Tibial artery (tissue), 4 donors: Measurements from ENCODE around the gene PIK3R5.

Source experiments
- DNase-seq, 2 donors: peaks; one replicate each; pipeline ENCODE4 v3.0.0-alpha.2; 2019
- H3K27ac ChIP-seq, 2 donors: fragments of 200-600 bp; sonication (generic) in 1 of 2; 1 replicate in 1 of 2; 2 replicates in 1 of 2; pipeline ENCODE4 v1.5.1; 2018 to 2019; ENCODE audit warnings: mild to moderate bottlenecking in 1 of 2
- H3K27me3 ChIP-seq, 2 donors: fragments of 200-600 bp; sonication (generic) in 1 of 2; one replicate each; pipeline versions ENCODE4 v1.5.1 to v1.6.0; 2016 to 2019
- H3K36me3 ChIP-seq, 3 donors: fragments of 200-600 bp; sonication (generic) in 2 of 3; one replicate each; pipeline ENCODE4 v1.5.1; 2016 to 2019; ENCODE audit warnings: mild to moderate bottlenecking in 2 of 3
- H3K4me1 ChIP-seq, 4 donors: fragments of 200-600 bp; sonication (generic) in 2 of 4; 1 replicate in 3 of 4; 2 replicates in 1 of 4; pipeline ENCODE4 v1.5.1; 2016 to 2019
- H3K4me3 ChIP-seq, 2 donors: fragments of 200-600 bp; sonication (generic) in 1 of 2; 1 replicate in 1 of 2; 2 replicates in 1 of 2; pipeline ENCODE4 v1.5.1; 2018 to 2019; ENCODE audit warnings: mild to moderate bottlenecking in 2 of 2
- H3K9me3 ChIP-seq, 3 donors: fragments of 200-600 bp; sonication (generic) in 1 of 3; one replicate each; pipeline ENCODE4 v1.5.1; 2016 to 2019
- intact Hi-C: fragments of 100-400 bp; cut with DNase I; formaldehyde crosslinking; loops from one replicate; pipeline ENCODE4 v1.15.0; 2023; ENCODE audit warnings: low total_unique reads
- TF ChIP-seq, protein P1 (sequence below), 2 experiments: fragments of 200-600 bp in 1 of 2; fragments of 450-650 bp in 1 of 2; IDR thresholded peaks; one replicate each; pipeline ENCODE4 v1.5.1; 2017 to 2019; ENCODE audit warnings: antibody characterized with exemption in 2 of 2, mild to moderate bottlenecking in 1 of 2, moderate library complexity in 1 of 2

Gene PIK3R5

DNA sequence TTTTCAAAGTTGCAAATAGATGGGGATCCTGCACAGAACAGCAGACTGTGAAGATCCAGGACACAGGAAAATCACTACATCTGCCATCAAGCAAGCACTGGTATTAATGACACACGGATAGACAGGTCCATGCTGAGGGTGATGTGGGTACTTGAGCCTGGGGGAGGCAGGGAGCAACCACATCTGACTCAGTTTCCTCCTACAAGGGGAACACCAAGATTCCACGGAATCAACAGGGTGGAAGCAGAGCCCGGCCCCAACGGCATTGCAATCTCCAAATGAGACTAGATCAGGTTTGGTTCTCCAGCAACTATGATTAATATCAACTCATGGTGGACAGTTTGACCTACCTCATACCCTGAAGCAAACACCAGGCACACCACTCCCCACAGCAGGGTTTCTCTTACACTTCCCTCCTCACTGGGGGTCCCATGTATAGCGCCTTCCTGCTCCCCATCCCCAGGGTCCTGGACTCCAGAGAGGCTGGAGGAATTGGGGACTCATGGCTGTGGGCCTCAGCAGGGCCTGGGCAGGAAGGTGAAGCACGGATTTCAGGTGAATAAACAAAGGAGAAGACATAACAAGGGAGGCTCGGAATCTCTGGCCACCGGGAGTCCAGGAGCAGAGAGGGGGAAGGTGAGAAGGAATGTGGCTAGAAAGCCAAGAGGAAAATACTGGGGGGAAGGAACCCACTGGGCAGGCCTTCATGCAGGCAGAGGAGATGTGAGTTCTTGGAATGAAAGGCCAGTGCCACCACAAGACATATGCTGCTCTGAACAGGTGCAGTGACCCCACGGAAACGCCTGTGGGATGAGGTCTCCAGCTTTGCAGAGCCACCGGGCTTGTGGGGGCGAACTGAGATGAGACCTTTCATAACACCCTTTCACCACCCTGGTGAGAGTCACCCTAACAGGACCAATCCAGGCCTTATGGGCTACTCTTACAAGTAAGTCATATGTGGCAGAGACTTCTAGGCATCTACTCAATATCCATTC lies 68.6 kb downstream of the PIK3R5 start:
- intact Hi-C loops = no loop called here
- Histone ChIP-seq H3K36me3 (no peaks in the 10 kb centered on the region), H3K9me3 (no peaks in the 10 kb centered on the region), H3K27me3 (peaks cover 0 to 20% of the 10 kb centered on the region in 2 donors), H3K4me3 (no peak overlapping the region), H3K4me1 (peaks cover 0 to 4% (median 0%) of the 10 kb centered on the region in 4 donors), H3K27ac (no peak overlapping the region)
- no peak for DNase-seq
- TF ChIP-seq, protein P1, sequence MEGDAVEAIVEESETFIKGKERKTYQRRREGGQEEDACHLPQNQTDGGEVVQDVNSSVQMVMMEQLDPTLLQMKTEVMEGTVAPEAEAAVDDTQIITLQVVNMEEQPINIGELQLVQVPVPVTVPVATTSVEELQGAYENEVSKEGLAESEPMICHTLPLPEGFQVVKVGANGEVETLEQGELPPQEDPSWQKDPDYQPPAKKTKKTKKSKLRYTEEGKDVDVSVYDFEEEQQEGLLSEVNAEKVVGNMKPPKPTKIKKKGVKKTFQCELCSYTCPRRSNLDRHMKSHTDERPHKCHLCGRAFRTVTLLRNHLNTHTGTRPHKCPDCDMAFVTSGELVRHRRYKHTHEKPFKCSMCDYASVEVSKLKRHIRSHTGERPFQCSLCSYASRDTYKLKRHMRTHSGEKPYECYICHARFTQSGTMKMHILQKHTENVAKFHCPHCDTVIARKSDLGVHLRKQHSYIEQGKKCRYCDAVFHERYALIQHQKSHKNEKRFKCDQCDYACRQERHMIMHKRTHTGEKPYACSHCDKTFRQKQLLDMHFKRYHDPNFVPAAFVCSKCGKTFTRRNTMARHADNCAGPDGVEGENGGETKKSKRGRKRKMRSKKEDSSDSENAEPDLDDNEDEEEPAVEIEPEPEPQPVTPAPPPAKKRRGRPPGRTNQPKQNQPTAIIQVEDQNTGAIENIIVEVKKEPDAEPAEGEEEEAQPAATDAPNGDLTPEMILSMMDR (IDR thresholded peaks at IDR 0.05) = no peak

DNA sequence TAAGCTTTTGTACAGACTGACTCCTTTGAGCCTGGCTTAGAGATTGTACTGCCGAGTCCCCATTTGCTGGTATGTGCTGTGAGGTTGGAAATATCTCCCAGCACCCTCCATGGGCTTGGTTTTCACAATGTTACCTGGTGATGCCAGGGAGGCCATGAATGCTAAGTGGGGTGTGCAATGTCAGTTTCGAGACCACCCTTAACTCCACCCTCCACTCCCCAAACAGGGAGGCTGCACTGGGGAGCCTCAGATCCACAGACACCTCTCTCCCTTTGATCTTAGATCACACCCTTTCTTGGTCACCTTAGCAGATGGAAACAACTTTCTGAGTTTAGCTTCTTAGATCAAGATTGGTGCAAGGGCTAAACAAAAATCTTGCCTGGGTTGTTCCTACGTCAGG lies 69.4 kb downstream of the PIK3R5 start:
- intact Hi-C loops = no loop called here
- no peak for DNase-seq
- no peak overlapping the region for H3K4me3 ChIP-seq
- no peaks in the 10 kb centered on the region for H3K9me3 ChIP-seq
- H3K36me3 ChIP-seq = no peaks in the 10 kb centered on the region
- no peak overlapping the region for H3K27ac ChIP-seq
- TF ChIP-seq, protein P1 (IDR thresholded peaks at IDR 0.05) = no peak
- H3K27me3 ChIP-seq = peaks cover 0 to 19% of the 10 kb centered on the region in 2 donors
- peaks cover 0 to 4% (median 0%) of the 10 kb centered on the region in 4 donors for H3K4me1 ChIP-seq

DNA sequence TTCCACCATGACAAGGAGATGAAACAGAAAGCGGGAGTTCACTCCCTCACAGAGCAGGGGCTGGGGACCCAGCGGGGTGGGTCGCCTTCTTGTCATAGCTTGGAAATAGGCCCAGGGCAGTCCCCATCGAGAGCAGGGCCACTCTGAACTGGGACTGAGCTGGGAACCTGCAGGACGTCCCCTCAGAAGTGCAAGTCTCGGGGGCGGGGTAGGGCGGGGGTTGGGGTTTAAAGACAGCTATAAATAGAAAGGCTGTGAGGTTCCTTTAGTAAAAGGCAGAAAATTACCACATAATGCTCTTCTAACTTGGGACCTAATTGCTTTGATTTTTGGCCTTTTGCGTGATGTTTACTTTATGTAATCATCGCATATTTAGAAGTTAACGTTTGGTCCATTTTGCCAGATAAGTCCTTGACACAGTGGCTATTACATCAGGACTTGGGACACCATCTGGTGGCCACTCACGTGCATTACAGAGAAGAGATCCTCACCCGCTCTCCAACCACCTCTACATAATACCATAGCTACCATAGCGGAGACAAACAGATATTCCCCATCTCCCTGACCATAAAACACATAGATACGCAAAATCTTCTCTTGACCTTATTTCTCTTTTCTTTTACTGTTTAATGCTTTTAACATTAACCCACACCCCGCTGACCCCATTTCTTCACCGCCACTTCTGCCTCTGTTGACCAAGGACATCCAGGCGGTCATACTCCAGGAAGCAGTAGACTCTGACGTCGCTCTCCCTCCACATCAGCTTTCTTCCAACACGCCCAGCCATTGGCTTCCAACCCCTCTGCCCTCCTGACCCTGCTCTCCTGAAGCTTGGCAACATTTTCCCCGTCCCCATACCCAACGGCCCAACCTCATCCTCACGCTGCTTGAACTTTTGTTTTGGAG lies 70.6 kb downstream of the PIK3R5 start:
- Histone ChIP-seq H3K4me3 (no peak overlapping the region), H3K9me3 (no peaks in the 10 kb centered on the region), H3K27ac (no peak overlapping the region), H3K4me1 (peaks cover 0 to 4% (median 0%) of the 10 kb centered on the region in 4 donors), H3K36me3 (no peaks in the 10 kb centered on the region), H3K27me3 (peaks cover 0 to 12% of the 10 kb centered on the region in 2 donors)
- intact Hi-C loops = no loop called here
- peak; percentile 70 to 71 for DNase-seq
- TF ChIP-seq, protein P1 (IDR thresholded peaks at IDR 0.05) = peak; percentile 80 to 84

DNA sequence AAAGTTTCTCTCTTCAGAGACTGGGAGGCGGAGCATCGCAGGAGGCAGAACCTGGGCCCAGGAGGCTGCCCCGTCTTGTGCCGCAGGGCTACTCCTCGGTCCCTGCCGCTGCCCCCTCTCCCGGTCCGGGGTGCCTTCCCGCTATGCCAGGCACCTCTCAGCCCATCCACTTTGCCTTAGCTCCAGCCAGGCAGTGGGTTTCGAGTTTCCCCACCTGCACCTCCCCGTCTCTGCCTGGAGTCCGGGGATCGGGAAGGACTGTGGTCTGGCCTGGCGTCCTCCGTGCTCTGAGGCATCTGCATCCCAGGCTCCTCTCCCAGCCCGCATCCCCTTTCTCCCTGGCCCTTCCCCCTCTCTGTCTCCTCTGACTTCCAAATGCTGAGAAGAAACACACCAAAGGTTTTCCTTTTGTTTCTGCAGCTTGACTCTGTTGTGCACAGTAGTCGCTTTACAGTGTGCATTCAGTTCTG lies 71.3 kb downstream of the PIK3R5 start:
- Histone ChIP-seq H3K9me3 (no peaks in the 10 kb centered on the region), H3K4me1 (peaks cover 0 to 4% (median 0%) of the 10 kb centered on the region in 4 donors), H3K27ac (no peak overlapping the region), H3K27me3 (peaks cover 0 to 12% of the 10 kb centered on the region in 2 donors), H3K36me3 (no peaks in the 10 kb centered on the region), H3K4me3 (no peak overlapping the region)
- intact Hi-C loops = no loop called here
- TF ChIP-seq, protein P1 (IDR thresholded peaks at IDR 0.05) = no peak
- DNase-seq = peak in 1 of 2 donors; percentile 60

DNA sequence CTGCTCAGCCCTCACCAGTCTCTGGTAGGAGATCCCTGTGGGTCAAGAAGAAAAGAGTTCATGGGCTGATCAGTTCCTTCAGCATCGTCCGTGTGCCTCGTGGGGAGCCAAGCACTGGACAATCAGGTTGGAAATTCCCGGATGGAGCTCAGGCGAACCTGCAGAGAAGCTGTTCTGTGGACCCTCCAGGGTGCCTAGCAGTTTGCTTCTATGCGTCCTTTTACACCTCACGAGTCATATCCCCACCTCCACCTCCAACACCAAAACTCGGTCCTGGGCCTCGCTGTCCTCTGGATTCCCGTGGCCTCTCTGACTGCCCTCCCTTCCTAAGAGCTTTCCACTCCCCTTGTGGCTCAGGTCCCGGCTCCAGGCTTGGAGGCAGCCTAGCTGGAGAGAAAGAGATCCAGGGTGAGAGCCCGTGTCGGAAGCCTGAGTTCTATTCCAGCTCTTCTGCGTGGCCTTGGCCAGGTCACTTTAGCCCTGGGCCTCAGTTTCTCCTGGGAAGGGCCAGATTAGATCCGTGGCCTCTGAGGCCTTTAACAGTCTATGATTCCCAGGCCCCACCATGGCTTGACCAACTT lies 71.8 kb downstream of the PIK3R5 start:
- intact Hi-C loops = no loop called here

More for the DNA sequence above, 71.8 kb downstream of the PIK3R5 start:
- H3K4me1 ChIP-seq = peaks cover 0 to 4% (median 0%) of the 10 kb centered on the region in 4 donors
- H3K27ac ChIP-seq = no peak overlapping the region
- no peaks in the 10 kb centered on the region for H3K36me3 ChIP-seq
- no peak for DNase-seq
- TF ChIP-seq, protein P1 (IDR thresholded peaks at IDR 0.05) = no peak
- peaks cover 0 to 12% of the 10 kb centered on the region in 2 donors for H3K27me3 ChIP-seq
- no peaks in the 10 kb centered on the region for H3K9me3 ChIP-seq
- H3K4me3 ChIP-seq = no peak overlapping the region
